Measurements from ENCODE around the gene BAHCC1.

Gene BAHCC1

DNA sequence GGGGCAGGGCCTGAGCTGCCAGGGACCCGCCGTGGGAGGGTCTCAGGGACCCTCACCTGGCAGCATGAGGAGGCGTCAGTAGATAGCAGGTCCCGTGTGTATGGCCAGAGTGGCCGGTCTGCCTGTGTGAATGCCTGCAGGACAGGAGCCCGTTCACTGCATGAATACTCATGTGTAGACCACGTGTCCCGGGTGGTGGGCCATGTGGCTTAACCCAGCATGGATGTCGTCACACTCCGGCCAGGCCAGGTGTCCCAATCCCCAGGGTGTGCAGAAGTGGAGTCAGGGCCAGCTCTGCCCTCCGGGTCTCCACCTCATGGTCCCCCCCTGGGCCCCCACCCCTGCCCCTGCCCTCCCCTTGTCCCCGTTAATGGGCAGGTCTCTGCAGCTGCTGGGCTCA, 53.7 kb downstream of the BAHCC1 start:
- no peak overlapping the region for H3K4me3 ChIP-seq (replicated peaks in 1 of 2; ENCODE audit: low read depth in 2 of 2, low read length in 2 of 2)
- no peak for DNase-seq (ENCODE audit: low read depth in 2 of 2)
- TF ChIP-seq, protein P1, sequence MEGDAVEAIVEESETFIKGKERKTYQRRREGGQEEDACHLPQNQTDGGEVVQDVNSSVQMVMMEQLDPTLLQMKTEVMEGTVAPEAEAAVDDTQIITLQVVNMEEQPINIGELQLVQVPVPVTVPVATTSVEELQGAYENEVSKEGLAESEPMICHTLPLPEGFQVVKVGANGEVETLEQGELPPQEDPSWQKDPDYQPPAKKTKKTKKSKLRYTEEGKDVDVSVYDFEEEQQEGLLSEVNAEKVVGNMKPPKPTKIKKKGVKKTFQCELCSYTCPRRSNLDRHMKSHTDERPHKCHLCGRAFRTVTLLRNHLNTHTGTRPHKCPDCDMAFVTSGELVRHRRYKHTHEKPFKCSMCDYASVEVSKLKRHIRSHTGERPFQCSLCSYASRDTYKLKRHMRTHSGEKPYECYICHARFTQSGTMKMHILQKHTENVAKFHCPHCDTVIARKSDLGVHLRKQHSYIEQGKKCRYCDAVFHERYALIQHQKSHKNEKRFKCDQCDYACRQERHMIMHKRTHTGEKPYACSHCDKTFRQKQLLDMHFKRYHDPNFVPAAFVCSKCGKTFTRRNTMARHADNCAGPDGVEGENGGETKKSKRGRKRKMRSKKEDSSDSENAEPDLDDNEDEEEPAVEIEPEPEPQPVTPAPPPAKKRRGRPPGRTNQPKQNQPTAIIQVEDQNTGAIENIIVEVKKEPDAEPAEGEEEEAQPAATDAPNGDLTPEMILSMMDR (IDR thresholded peaks at IDR 0.05; ENCODE audit: low read depth, low read length): no peak

DNA sequence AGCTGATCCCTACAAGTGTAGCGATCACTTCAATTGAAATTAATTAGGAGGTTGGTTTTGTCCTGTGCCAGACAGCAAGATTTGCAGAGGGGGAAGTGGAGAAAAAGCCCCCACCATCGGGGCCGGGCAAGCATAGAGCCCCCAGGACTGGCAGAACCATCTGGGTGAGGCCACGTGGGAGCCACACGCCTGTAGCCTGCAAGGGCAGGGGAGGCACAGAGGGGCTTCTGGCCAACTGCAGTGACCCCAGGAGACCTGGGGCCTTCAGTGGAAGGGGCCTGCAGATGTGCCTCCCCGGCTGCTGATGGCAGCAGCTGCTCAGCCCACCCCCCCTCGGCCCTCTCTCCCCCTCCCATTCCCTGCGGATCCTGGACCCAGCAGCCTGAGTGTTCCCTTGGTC, 54.1 kb downstream of the BAHCC1 start:
- TF ChIP-seq, protein P1 (IDR thresholded peaks at IDR 0.05; ENCODE audit: low read depth, low read length): no peak

DNA sequence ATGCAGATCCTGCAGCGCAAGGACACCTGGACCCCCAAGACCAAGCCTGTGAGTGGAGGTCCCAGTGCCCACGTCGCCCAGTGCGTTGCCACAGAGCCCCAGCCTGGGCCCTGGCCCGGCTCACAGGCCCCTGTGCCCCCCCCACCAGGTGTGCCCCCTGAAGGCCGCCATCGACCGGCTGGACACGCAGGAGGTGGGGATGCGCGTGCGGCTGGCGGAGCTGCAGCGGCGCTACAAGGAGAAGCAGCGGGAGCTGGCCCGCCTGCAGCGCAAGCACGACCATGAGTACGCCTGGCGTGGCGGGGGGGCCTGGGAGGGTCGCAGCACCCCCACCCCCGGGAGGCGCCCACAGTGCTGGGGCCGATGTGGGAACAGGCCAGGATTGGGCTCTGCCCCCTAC, 56.6 kb downstream of the BAHCC1 start:
- TF ChIP-seq, protein P1 (IDR thresholded peaks at IDR 0.05; ENCODE audit: low read depth, low read length): no peak
- no peak for DNase-seq (ENCODE audit: low read depth in 2 of 2)
- no peak overlapping the region for H3K4me3 ChIP-seq (replicated peaks in 1 of 2; ENCODE audit: low read depth in 2 of 2, low read length in 2 of 2)

More for the DNA sequence above, 54.1 kb downstream of the BAHCC1 start:
- DNase-seq (ENCODE audit: low read depth in 2 of 2): no peak
- no peak overlapping the region for H3K4me3 ChIP-seq (replicated peaks in 1 of 2; ENCODE audit: low read depth in 2 of 2, low read length in 2 of 2)

DNA sequence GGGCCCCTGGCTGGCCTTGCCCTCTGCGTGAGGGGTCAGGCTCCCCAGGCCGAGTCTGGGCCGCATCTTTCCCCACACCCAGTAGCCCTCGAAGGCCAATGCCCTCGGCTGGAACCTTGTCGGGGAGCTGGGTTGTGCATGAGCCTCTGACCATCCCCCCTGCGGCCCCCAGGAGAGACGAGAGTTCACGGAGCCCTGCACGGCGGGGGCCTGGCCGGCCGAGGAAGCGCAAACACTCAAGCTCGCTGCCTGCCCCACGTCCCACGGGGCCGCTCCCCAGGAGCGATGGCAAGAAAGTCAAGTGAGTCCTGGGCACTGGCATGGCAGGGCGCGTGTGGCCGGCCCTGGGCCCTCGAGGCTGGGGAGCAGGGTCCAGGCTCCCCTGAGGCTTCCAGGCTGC, 57.3 kb downstream of the BAHCC1 start:
- TF ChIP-seq, protein P1 (IDR thresholded peaks at IDR 0.05; ENCODE audit: low read depth, low read length): no peak
- H3K4me3 ChIP-seq (replicated peaks in 1 of 2; ENCODE audit: low read depth in 2 of 2, low read length in 2 of 2): no peak overlapping the region
- no peak for DNase-seq (ENCODE audit: low read depth in 2 of 2)

DNA sequence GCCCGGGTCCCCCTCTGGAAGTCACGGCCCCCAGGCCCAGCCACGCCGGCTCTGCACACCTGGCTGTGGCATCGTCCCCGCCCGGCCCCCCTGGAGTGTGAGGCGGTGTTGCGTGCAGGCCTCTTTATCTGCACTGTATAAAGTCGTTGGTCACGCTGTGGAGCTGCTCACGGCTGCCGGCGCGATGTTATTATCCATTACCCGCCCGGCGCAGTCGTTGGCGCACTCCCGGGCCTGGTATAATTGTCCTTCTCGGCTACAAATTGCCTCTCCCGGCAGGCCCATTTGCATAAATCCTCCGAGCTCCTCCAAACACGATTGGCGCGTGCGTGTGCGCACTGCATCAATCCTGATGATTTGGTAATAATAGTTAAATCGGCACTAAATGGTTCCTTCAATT, 57.8 kb downstream of the BAHCC1 start:
- no peak overlapping the region for H3K4me3 ChIP-seq (replicated peaks in 1 of 2; ENCODE audit: low read depth in 2 of 2, low read length in 2 of 2)

DNA sequence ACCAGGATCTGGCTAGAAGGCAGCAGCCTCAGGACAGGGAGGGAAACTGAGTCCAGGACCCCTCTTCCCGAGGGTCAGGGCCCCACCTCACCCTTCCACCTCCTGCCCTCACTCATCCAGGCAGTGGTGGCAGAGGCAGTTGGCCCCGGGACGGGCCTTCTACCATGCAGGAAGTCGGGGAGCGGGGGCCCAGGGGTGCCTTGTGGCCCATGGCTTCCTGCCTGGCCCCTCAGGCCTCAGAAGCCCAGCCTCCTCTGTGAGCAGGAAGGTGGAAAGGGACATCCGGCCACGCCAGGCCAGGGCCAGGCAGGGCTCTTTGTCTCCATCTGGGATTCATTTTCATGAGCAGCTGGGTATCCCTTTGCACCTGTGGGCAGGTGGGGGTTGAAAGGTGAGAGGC, 58.5 kb downstream of the BAHCC1 start:
- TF ChIP-seq, protein P1 (IDR thresholded peaks at IDR 0.05; ENCODE audit: low read depth, low read length): no peak
- DNase-seq (ENCODE audit: low read depth in 2 of 2): no peak
- no peak overlapping the region for H3K4me3 ChIP-seq (replicated peaks in 1 of 2; ENCODE audit: low read depth in 2 of 2, low read length in 2 of 2)

More for the DNA sequence above, 57.8 kb downstream of the BAHCC1 start:
- TF ChIP-seq, protein P1 (IDR thresholded peaks at IDR 0.05; ENCODE audit: low read depth, low read length): no peak
- DNase-seq (ENCODE audit: low read depth in 2 of 2): no peak

DNA sequence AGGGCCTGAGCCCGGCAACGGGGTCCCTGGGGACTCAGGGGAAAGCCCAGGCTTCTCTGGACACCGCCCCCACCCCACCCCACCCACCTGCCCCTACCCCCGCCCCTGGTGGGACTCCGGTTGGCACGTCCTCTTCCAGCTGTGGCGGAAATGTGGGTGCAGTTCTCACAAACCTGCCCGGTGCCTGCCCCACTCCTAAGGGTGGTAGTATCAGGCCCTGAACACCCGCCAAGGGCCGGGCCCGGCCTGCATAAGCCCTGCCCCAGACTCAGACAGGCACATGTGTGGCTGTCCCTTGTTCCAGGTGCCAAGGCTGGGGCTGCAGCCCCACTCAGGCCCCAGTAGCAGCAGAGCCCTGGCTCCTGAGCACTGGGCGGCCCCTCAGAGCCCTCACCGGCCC, 59.2 kb downstream of the BAHCC1 start:
- TF ChIP-seq, protein P1 (IDR thresholded peaks at IDR 0.05; ENCODE audit: low read depth, low read length): no peak
- H3K4me3 ChIP-seq (replicated peaks in 1 of 2; ENCODE audit: low read depth in 2 of 2, low read length in 2 of 2): no peak overlapping the region
- no peak for DNase-seq (ENCODE audit: low read depth in 2 of 2)
